Measurements from ENCODE around the gene TUSC1. TPM values are rescaled to one million over a fixed set of nuclear protein-coding genes. Genes with fewer than 3 reads are reported as not detected.

TUSC1 gene
- total RNA-seq, 1 donor from 2014 or later, result 9.2 TPM

GRCh38 chr9:25654417-25654816, 23.8 kb downstream of the TUSC1 start:
- H3K9me3 ChIP-seq (replicated peaks), result no peaks in the 10 kb centered on the region
- DNase-seq, result no peak
- H3K27ac ChIP-seq (replicated peaks), result no peak overlapping the region
- no peaks in the 10 kb centered on the region for H3K27me3 ChIP-seq (ENCODE audit: low read depth)
- H3K4me1 ChIP-seq, result no peaks in the 10 kb centered on the region
- H3K4me3 ChIP-seq, result no peak overlapping the region
- intact Hi-C loops (cut with micrococcal nuclease), result no loop called here
- no peaks in the 10 kb centered on the region for H3K36me3 ChIP-seq
- TF ChIP-seq CTCF (IDR thresholded peaks at IDR 0.05; ENCODE audit: borderline replicate concordance), result no peak

- no peak for TF ChIP-seq CTCF (IDR thresholded peaks at IDR 0.05; ENCODE audit: borderline replicate concordance)
- Histone ChIP-seq H3K27ac (replicated peaks) (no peak overlapping the region), H3K4me1 (no peaks in the 10 kb centered on the region), H3K36me3 (no peaks in the 10 kb centered on the region), H3K4me3 (no peak overlapping the region), H3K27me3 (ENCODE audit: low read depth) (no peaks in the 10 kb centered on the region), H3K9me3 (replicated peaks) (no peaks in the 10 kb centered on the region)
- no peak for DNase-seq
- intact Hi-C loops (cut with micrococcal nuclease), result no loop called here
Observed at GRCh38 chr9:25648116-25648515, 30.1 kb downstream of the TUSC1 start.

- no peak overlapping the region for H3K27ac ChIP-seq (replicated peaks)
- no peak overlapping the region for H3K4me3 ChIP-seq
- no peaks in the 10 kb centered on the region for H3K27me3 ChIP-seq (ENCODE audit: low read depth)
- intact Hi-C loops (cut with micrococcal nuclease), result no loop called here
- H3K36me3 ChIP-seq, result no peaks in the 10 kb centered on the region
- DNase-seq, result no peak
- TF ChIP-seq CTCF (IDR thresholded peaks at IDR 0.05; ENCODE audit: borderline replicate concordance), result no peak
- H3K4me1 ChIP-seq, result no peaks in the 10 kb centered on the region
- H3K9me3 ChIP-seq (replicated peaks), result no peaks in the 10 kb centered on the region
Observed at GRCh38 chr9:25636026-25636425, 42.2 kb downstream of the TUSC1 start.

- Histone ChIP-seq H3K4me3 (no peak overlapping the region), H3K9me3 (replicated peaks) (no peaks in the 10 kb centered on the region), H3K4me1 (no peaks in the 10 kb centered on the region), H3K27ac (replicated peaks) (no peak overlapping the region), H3K36me3 (no peaks in the 10 kb centered on the region), H3K27me3 (ENCODE audit: low read depth) (peaks cover 4% of the 10 kb centered on the region)
- TF ChIP-seq CTCF (IDR thresholded peaks at IDR 0.05; ENCODE audit: borderline replicate concordance), result no peak
- intact Hi-C loops (cut with micrococcal nuclease), result no loop called here
- no peak for DNase-seq
Observed at GRCh38 chr9:25629231-25629630, 49.0 kb downstream of the TUSC1 start.

Measured in left ventricle myocardium inferior (tissue), 1 donor.